SK-N-SH (cell line): ENCODE measurements around the gene DPF1. TPM values are rescaled to one million over a fixed set of nuclear protein-coding genes. Genes with fewer than 3 reads are reported as not detected.

ENCODE experiments used
- CTCF ChIA-PET: fragments of 300-600, 350-600 bp; formaldehyde crosslinking; extraction: SDS; loops from one replicate; lab custom pipeline; 2021; lab: Yijun Ruan, JAX
- POLR2A ChIA-PET: fragments of 350-600 bp; sonication (Branson Sonifier 250); formaldehyde crosslinking; extraction: SDS; loops from one replicate; lab custom pipeline; 2020; ENCODE audit warnings: antibody characterized with exemption, inconsistent platforms; lab: Yijun Ruan, JAX
- DNase-seq: peaks from one replicate; pipeline ENCODE4 v3.0.0; 2012
- H2AFZ ChIP-seq: fragments of 200-600 bp; sonication (generic); 2 replicates; pipeline ENCODE4 v1.8.1; 2016; ENCODE audit warnings: antibody characterized with exemption, mild to moderate bottlenecking, low read depth
- H3F3A ChIP-seq: fragments of 200-600 bp; sonication (generic); replicated peaks from 2 replicates; pipeline ENCODE3; 2016; ENCODE audit warnings: antibody characterized with exemption, mild to moderate bottlenecking; ENCODE audit not compliant: insufficient read depth
- H3K27ac ChIP-seq, 2 experiments: fragments of 200-500 bp in 1 of 2; fragments of 200-600 bp in 1 of 2; sonication (Bioruptor generic) in 1 of 2; sonication (generic), shearing (Covaris generic) in 1 of 2; 2 replicates each; pipeline versions ENCODE4 v1.5.1 to v1.6.1; 2014 to 2016; ENCODE audit warnings: low read depth in 2 of 2, inconsistent platforms in 1 of 2, low read length in 1 of 2, mild to moderate bottlenecking in 1 of 2, mixed read lengths in 1 of 2
- H3K27me3 ChIP-seq: fragments of 200-600 bp; sonication (generic), shearing (Covaris generic); 2 replicates; pipeline ENCODE4 v1.6.1; 2016; ENCODE audit warnings: mixed run types; ENCODE audit not compliant: insufficient read depth
- H3K36me3 ChIP-seq, 2 experiments: fragments of 200-500 bp in 1 of 2; fragments of 200-600 bp in 1 of 2; sonication (Bioruptor generic) in 1 of 2; sonication (generic) in 1 of 2; replicated peaks in 1 of 2; 2 replicates each; pipeline versions ENCODE3 to v1.5.1; 2014 to 2016; ENCODE audit warnings: low read length in 1 of 2, mild to moderate bottlenecking in 1 of 2; ENCODE audit not compliant: insufficient read depth in 2 of 2, control insufficient read depth in 1 of 2
- H3K4me1 ChIP-seq, 2 experiments: fragments of 200-500 bp in 1 of 2; fragments of 200-600 bp in 1 of 2; sonication (Bioruptor generic) in 1 of 2; sonication (generic), shearing (Covaris generic) in 1 of 2; 2 replicates each; pipeline versions ENCODE4 v1.5.1 to v1.6.1; 2014 to 2016; ENCODE audit warnings: low read depth in 1 of 2, low read length in 1 of 2, mixed run types in 1 of 2; ENCODE audit not compliant: insufficient read depth in 2 of 2, control insufficient read depth in 1 of 2
- H3K4me2 ChIP-seq: fragments of 200-600 bp; sonication (generic), shearing (Covaris generic); 2 replicates; pipeline ENCODE4 v1.6.1; 2017; ENCODE audit warnings: mixed run types
- H3K4me3 ChIP-seq, 2 experiments: fragments of 200-500 bp in 1 of 2; fragments of 200-600 bp in 1 of 2; sonication (Bioruptor generic) in 1 of 2; sonication (generic), shearing (Covaris generic) in 1 of 2; 2 replicates each; pipeline versions ENCODE4 v1.5.1 to v1.8.1; 2014 to 2016; ENCODE audit warnings: low read depth in 2 of 2, inconsistent platforms in 1 of 2, low read length in 1 of 2, mild to moderate bottlenecking in 1 of 2, mixed read lengths in 1 of 2, moderate library complexity in 1 of 2
- H3K79me2 ChIP-seq: fragments of 200-600 bp; sonication (generic); 2 replicates; pipeline ENCODE4 v1.8.1; 2017; ENCODE audit warnings: mild to moderate bottlenecking; ENCODE audit not compliant: insufficient read depth
- H3K9ac ChIP-seq: fragments of 200-600 bp; sonication (generic); 2 replicates; pipeline ENCODE4 v1.6.1; 2017; ENCODE audit warnings: mixed run types
- H3K9me2 ChIP-seq: fragments of 200-600 bp; sonication (generic); 2 replicates; pipeline ENCODE4 v1.6.1; 2017; ENCODE audit warnings: mixed run types
- H3K9me3 ChIP-seq: fragments of 200-600 bp; sonication (generic); 2 replicates; pipeline ENCODE4 v1.6.1; 2017; ENCODE audit warnings: mixed run types, mild to moderate bottlenecking, moderate library complexity
- H4K20me1 ChIP-seq: fragments of 200-600 bp; sonication (generic); 2 replicates; pipeline ENCODE4 v1.6.1; 2017; ENCODE audit warnings: mild to moderate bottlenecking, mixed run types; ENCODE audit not compliant: insufficient read depth
- CHD2 ChIP-seq: fragments of 150-350 bp; IDR thresholded peaks from 2 replicates; pipeline ENCODE4 v1.6.1; 2018; ENCODE audit warnings: low read length; ENCODE audit not compliant: partially characterized antibody
- CTCF ChIP-seq: fragments of 200-600 bp; sonication (generic); IDR thresholded peaks from 2 replicates; pipeline ENCODE4 v1.6.1; 2017; ENCODE audit warnings: antibody characterized with exemption, mild to moderate bottlenecking, moderate library complexity
- ELF1 ChIP-seq: IDR thresholded peaks from 2 replicates; pipeline ENCODE4 v1.4.0; 2012
- EP300 ChIP-seq, 2 experiments: IDR thresholded peaks; 2 replicates each; pipeline versions ENCODE4 v1.4.0 to v1.6.1; 2012; ENCODE audit warnings: borderline replicate concordance in 1 of 2, low read depth in 1 of 2, low read length in 1 of 2
- EZH2phosphoT487 ChIP-seq: fragments of 200-600 bp; sonication (generic); IDR thresholded peaks from 2 replicates; pipeline ENCODE4 v1.6.1; 2017; ENCODE audit warnings: low read depth, mixed run types, mild to moderate bottlenecking, antibody characterized with exemption, moderate library complexity, borderline replicate concordance
- FOXM1 ChIP-seq: IDR thresholded peaks from 2 replicates; pipeline ENCODE4 v1.4.0; 2012; ENCODE audit warnings: low read depth, mild to moderate bottlenecking
- GABPA ChIP-seq: IDR thresholded peaks from 2 replicates; pipeline ENCODE4 v1.4.0; 2012; ENCODE audit warnings: low read depth, mild to moderate bottlenecking
- GATA2 ChIP-seq: sonication (generic); formaldehyde crosslinking; IDR thresholded peaks from 2 replicates; pipeline ENCODE4 v1.5.0; 2020; ENCODE audit warnings: mild to moderate bottlenecking, missing genetic modification reagents
- JUND ChIP-seq: IDR thresholded peaks from 2 replicates; pipeline ENCODE4 v1.4.0; 2012
- POLR2AphosphoS5 ChIP-seq: IDR thresholded peaks from 2 replicates; pipeline ENCODE4 v1.6.1; 2012; ENCODE audit warnings: low read depth, low read length
- RXRA ChIP-seq: IDR thresholded peaks from 2 replicates; pipeline ENCODE4 v1.4.0; 2012; ENCODE audit warnings: low read depth, mild to moderate bottlenecking, borderline replicate concordance
- TCF12 ChIP-seq: IDR thresholded peaks from 2 replicates; pipeline ENCODE4 v1.4.0; 2012
- USF1 ChIP-seq: IDR thresholded peaks from 2 replicates; pipeline ENCODE4 v1.4.0; 2012; ENCODE audit warnings: low read depth, borderline replicate concordance
- USF2 ChIP-seq: fragments of 150-350 bp; IDR thresholded peaks from 2 replicates; pipeline ENCODE4 v1.6.1; 2017; ENCODE audit warnings: antibody characterized with exemption, low read length, low read depth, borderline replicate concordance
- WGBS: methylation state at CpG from one replicate; pipeline ENCODE4 v1.1.6; 2017; ENCODE audit warnings: low lambda C conversion rate; 5-methylcytosine and 5-hydroxymethylcytosine counted together
- polyA plus RNA-seq, 3 experiments: library from polyadenylated mRNA; depleted of rRNA; stranded (reverse); fragments of >200 nt; gene quantifications; 2 replicates each; pipeline ENCODE4 v1.2.3, GENCODE V29; 2012
- TF ChIP-seq, protein P1 (sequence below): fragments of 150-350 bp; IDR thresholded peaks from 2 replicates; pipeline ENCODE4 v1.6.1; 2016; ENCODE audit warnings: mild to moderate bottlenecking, low read depth, low read length

The DPF1 gene
- polyA plus RNA-seq, 1 of the 3 experiments (the other 2 are of a cell fraction), result 4.8 TPM

DNA sequence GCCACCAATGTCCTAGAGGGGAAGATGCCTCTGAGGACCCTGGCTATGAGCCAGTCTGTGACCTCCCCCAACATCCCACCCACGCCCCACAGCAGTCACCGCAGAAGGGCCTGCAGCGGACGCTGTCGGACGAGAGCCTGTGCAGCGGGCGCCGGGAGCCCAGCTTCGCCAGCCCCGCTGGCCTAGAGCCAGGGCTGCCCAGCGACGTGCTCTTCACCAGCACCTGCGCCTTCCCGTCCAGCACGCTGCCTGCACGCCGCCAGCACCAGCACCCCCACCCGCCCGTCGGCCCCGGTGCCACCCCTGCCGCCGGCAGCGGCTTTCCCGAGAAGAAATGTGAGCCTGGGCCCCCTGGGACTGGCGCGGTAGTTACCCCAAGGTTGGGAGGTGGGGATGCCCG, 30.6 kb downstream of the DPF1 start:
- H3K27ac ChIP-seq, result no peak overlapping the region
- H3K4me2 ChIP-seq, result no peak overlapping the region
- H3K4me1 ChIP-seq, result no peaks in the 10 kb centered on the region; a peak in 1 of 4 replicates
- no peaks in the 10 kb centered on the region for H3K9me2 ChIP-seq
- WGBS, result 94% methylated on average over 27 of the region's 29 CpGs
- no peak for DNase-seq
- no peak overlapping the region for H2AFZ ChIP-seq
- no peaks in the 10 kb centered on the region for H3K27me3 ChIP-seq
- no peaks in the 10 kb centered on the region for H3F3A ChIP-seq
- no peaks in the 10 kb centered on the region for H3K9me3 ChIP-seq
- ChIA-PET POLR2A (no interaction called here), CTCF (interaction anchor here (2.2 kb wide), 1 partner anchor 51 kb away, joined by 6 read pairs; no protein-coding TSS in a partner anchor)
- H3K79me2 ChIP-seq, result no peaks in the 10 kb centered on the region
- no peaks in the 10 kb centered on the region for H4K20me1 ChIP-seq
- H3K36me3 ChIP-seq, result peaks cover 0 to 3% of the 10 kb centered on the region in 2 experiments
- TF ChIP-seq EZH2phosphoT487 (no peak), GATA2 (CRISPR knock-in tag) (no peak), USF2 (no peak), JUND (no peak)
- no peak overlapping the region for H3K9ac ChIP-seq
- H3K4me3 ChIP-seq, result no peak overlapping the region

- 88% methylated on average over 9 of the region's 13 CpGs for WGBS
- Histone ChIP-seq H3K36me3 (peaks cover 0 to 3% of the 10 kb centered on the region in 2 experiments), H3K4me1 (no peaks in the 10 kb centered on the region; a peak in 1 of 4 replicates), H3F3A (no peaks in the 10 kb centered on the region), H3K79me2 (no peaks in the 10 kb centered on the region), H3K9ac (no peak overlapping the region), H3K27me3 (no peaks in the 10 kb centered on the region), H3K4me3 (no peak overlapping the region), H4K20me1 (no peaks in the 10 kb centered on the region), H2AFZ (no peak overlapping the region), H3K27ac (no peak overlapping the region), H3K9me3 (no peaks in the 10 kb centered on the region), H3K4me2 (no peak overlapping the region)
- DNase-seq, result no peak
- CTCF ChIA-PET, result interaction anchor here (1.4 to 2.2 kb wide), 3 partner anchors 35 to 49 kb away, joined by 3 to 6 read pairs (median 5); no protein-coding TSS in a partner anchor
- TF ChIP-seq GATA2 (CRISPR knock-in tag) (no peak), FOXM1 (no peak), CTCF (no peak), RXRA (no peak), TCF12 (no peak)
- TF ChIP-seq, all 33 proteins: peak for 0
- H3K9me2 ChIP-seq, result no peaks in the 10 kb centered on the region
- POLR2A ChIA-PET, result no interaction called here
Measured at GRCh38 chr19:38191747-38192146, 32.3 kb downstream of the DPF1 start.

DNA sequence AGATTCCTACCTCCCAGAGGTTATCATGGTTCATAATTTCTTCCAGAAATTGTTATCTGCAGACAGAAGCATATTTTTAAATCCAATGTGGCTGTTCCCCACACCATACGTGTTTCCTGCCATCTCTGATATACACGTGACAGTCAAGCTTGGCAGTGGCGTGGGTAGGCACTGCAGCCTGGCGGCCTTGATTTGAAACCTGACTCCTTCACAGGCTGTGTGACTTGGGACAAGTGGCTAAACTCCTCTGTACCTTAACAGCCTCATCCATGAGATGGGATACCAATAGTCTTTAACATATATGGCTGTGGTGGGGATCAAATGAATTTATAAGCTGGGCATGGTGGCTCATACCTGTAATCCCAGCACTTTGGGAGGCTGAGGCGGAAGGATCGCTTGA, 33.2 kb downstream of the DPF1 start:
- Histone ChIP-seq H3K27me3 (no peaks in the 10 kb centered on the region), H3K9me3 (no peaks in the 10 kb centered on the region), H3K4me1 (no peaks in the 10 kb centered on the region; a peak in 1 of 4 replicates), H3F3A (no peaks in the 10 kb centered on the region), H3K4me3 (no peak overlapping the region), H3K27ac (no peak overlapping the region), H3K36me3 (peaks cover 0 to 3% of the 10 kb centered on the region in 2 experiments), H2AFZ (no peak overlapping the region), H3K4me2 (no peak overlapping the region), H3K9ac (no peak overlapping the region), H3K9me2 (no peaks in the 10 kb centered on the region), H4K20me1 (no peaks in the 10 kb centered on the region), H3K79me2 (no peaks in the 10 kb centered on the region)
- WGBS, result 96% methylated on average over 6 of the region's 6 CpGs
- POLR2A ChIA-PET, result no interaction called here
- no peak for DNase-seq
- CTCF ChIA-PET, result interaction anchor here (1.4 to 2.1 kb wide), 3 partner anchors 36 to 48 kb away, joined by 3 to 7 read pairs (median 5); no protein-coding TSS in a partner anchor
- TF ChIP-seq EP300 (IDR thresholded peaks at IDR 0.05; ENCODE audit: borderline replicate concordance in 1 of 2, low read depth in 1 of 2, low read length in 1 of 2), result no peak
- TF ChIP-seq USF1, result no peak
- no peak for TF ChIP-seq POLR2AphosphoS5
- no peak for TF ChIP-seq CTCF
- no peak for TF ChIP-seq CHD2
- no peak for TF ChIP-seq GABPA
- TF ChIP-seq, protein P1, sequence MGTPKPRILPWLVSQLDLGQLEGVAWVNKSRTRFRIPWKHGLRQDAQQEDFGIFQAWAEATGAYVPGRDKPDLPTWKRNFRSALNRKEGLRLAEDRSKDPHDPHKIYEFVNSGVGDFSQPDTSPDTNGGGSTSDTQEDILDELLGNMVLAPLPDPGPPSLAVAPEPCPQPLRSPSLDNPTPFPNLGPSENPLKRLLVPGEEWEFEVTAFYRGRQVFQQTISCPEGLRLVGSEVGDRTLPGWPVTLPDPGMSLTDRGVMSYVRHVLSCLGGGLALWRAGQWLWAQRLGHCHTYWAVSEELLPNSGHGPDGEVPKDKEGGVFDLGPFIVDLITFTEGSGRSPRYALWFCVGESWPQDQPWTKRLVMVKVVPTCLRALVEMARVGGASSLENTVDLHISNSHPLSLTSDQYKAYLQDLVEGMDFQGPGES, result no peak
- TF ChIP-seq EZH2phosphoT487, result no peak
- TF ChIP-seq ELF1, result no peak
